HFFc6 (cell line): ENCODE results near the gene ZBTB47. TPM values are rescaled to one million over a fixed set of nuclear protein-coding genes. Genes with fewer than 3 reads are reported as not detected.
A peak's percentile ranks its signal among the peaks of the same experiment; 100 is the strongest.

Experiments
- DNase-seq: peaks from one replicate; pipeline ENCODE4 v3.0.0-alpha.2; 2018
- H3K27ac Mint-ChIP-seq: 2 replicates; pipeline ENCODE4 v1.8.0; 2020; ENCODE audit warnings: mild to moderate bottlenecking, mixed read lengths
- H3K27me3 Mint-ChIP-seq: 2 replicates; pipeline ENCODE4 v1.8.0; 2021; ENCODE audit warnings: mild to moderate bottlenecking, moderate library complexity, mixed read lengths; ENCODE audit not compliant: insufficient read depth
- H3K36me3 Mint-ChIP-seq: 2 replicates; pipeline ENCODE4 v1.8.0; 2021; ENCODE audit warnings: low read depth, mixed read lengths
- H3K4me1 Mint-ChIP-seq: 2 replicates; pipeline ENCODE4 v1.8.0; 2020; ENCODE audit warnings: low read depth, mixed read lengths
- H3K4me3 Mint-ChIP-seq: 2 replicates; pipeline ENCODE4 v1.8.0; 2020; ENCODE audit warnings: mild to moderate bottlenecking, moderate library complexity, mixed read lengths
- H3K9me3 Mint-ChIP-seq: 2 replicates; pipeline ENCODE4 v1.8.0; 2020; ENCODE audit warnings: mild to moderate bottlenecking, mixed read lengths
- CTCF ChIP-seq: fragments of 200-600 bp; sonication (generic); IDR thresholded peaks from 2 replicates; pipeline ENCODE4 v1.5.0; 2021; ENCODE audit warnings: antibody characterized with exemption, mild to moderate bottlenecking
- total RNA-seq, 6 experiments: library from RNA; stranded (reverse); fragmentation: NEBNext Ultra II Directional; extraction: Animal tissue kit (Norgen Biotek cat#: 25700); gene quantifications; 2 replicates in 1 of 6; 3 replicates in 5 of 6; pipeline ENCODE4 v1.2.3, GENCODE V29; 2021

ZBTB47 gene
- total RNA-seq, 6 experiments from 2014 or later: 26.3 to 35.7 (median 29.3) TPM

- no peaks in the 10 kb centered on the region for H3K36me3 Mint-ChIP-seq
- peaks cover 37% of the 10 kb centered on the region for H3K4me1 Mint-ChIP-seq
- no peak for TF ChIP-seq CTCF
- H3K27ac Mint-ChIP-seq: no peak overlapping the region
- peak; percentile 36 for DNase-seq
- H3K27me3 Mint-ChIP-seq: peaks cover 14% of the 10 kb centered on the region
- no peak overlapping the region for H3K4me3 Mint-ChIP-seq
- peaks cover 22% of the 10 kb centered on the region for H3K9me3 Mint-ChIP-seq
These were observed 26.8 kb downstream of the ZBTB47 start for GRCh38 chr3:42680271-42680670.

GRCh38 chr3:42680806-42681205 is 27.3 kb downstream of the ZBTB47 start:
- peak; percentile 16 for DNase-seq
- H3K36me3 Mint-ChIP-seq: no peaks in the 10 kb centered on the region
- peaks cover 37% of the 10 kb centered on the region for H3K4me1 Mint-ChIP-seq
- no peak overlapping the region; the same call in 1 of the 2 replicates for H3K27ac Mint-ChIP-seq
- peaks cover 21% of the 10 kb centered on the region for H3K9me3 Mint-ChIP-seq
- no peak for TF ChIP-seq CTCF
- no peak overlapping the region for H3K4me3 Mint-ChIP-seq
- H3K27me3 Mint-ChIP-seq: peaks cover 15% of the 10 kb centered on the region

GRCh38 chr3:42681361-42682038 is 28.0 kb downstream of the ZBTB47 start:
- TF ChIP-seq CTCF: no peak
- H3K9me3 Mint-ChIP-seq: peaks cover 15% of the 10 kb centered on the region
- H3K4me3 Mint-ChIP-seq: no peak overlapping the region
- no peaks in the 10 kb centered on the region for H3K36me3 Mint-ChIP-seq
- no peak overlapping the region for H3K27ac Mint-ChIP-seq
- no peak for DNase-seq
- peaks cover 14% of the 10 kb centered on the region for H3K27me3 Mint-ChIP-seq
- H3K4me1 Mint-ChIP-seq: peaks cover 37% of the 10 kb centered on the region

- no peak for DNase-seq
- H3K9me3 Mint-ChIP-seq: peaks cover 5% of the 10 kb centered on the region; the same call in 1 of the 2 replicates
- no peak for TF ChIP-seq CTCF
- peaks cover 22% of the 10 kb centered on the region for H3K27me3 Mint-ChIP-seq
- H3K27ac Mint-ChIP-seq: no peak overlapping the region
- H3K4me1 Mint-ChIP-seq: peaks cover 37% of the 10 kb centered on the region
- H3K4me3 Mint-ChIP-seq: no peak overlapping the region
- no peaks in the 10 kb centered on the region for H3K36me3 Mint-ChIP-seq
These were observed 29.0 kb downstream of the ZBTB47 start for GRCh38 chr3:42682301-42683070.

GRCh38 chr3:42683875-42684598 is 30.5 kb downstream of the ZBTB47 start:
- Mint-ChIP-seq H3K9me3 (no peaks in the 10 kb centered on the region), H3K4me1 (peaks cover 37% of the 10 kb centered on the region), H3K27ac (peak overlapping the region; percentile 54; the same call in 1 of the 2 replicates), H3K27me3 (peaks cover 19% of the 10 kb centered on the region), H3K36me3 (no peaks in the 10 kb centered on the region), H3K4me3 (peak overlapping the region; percentile 78)
- TF ChIP-seq CTCF: no peak
- peak; percentile 93 for DNase-seq
